Central memory CD4-positive, alpha-beta T cell (primary cell): ENCODE measurements around the gene GUF1.
"Not testable (repeated sequence)": the region's sequence is repeated elsewhere in the genome, so short reads cannot be mapped to it uniquely, and the experiment has no call there.

Experiments used
- DNase-seq: peaks from one replicate; pipeline ENCODE4 v3.0.0; 2022

The GUF1 gene

DNA sequence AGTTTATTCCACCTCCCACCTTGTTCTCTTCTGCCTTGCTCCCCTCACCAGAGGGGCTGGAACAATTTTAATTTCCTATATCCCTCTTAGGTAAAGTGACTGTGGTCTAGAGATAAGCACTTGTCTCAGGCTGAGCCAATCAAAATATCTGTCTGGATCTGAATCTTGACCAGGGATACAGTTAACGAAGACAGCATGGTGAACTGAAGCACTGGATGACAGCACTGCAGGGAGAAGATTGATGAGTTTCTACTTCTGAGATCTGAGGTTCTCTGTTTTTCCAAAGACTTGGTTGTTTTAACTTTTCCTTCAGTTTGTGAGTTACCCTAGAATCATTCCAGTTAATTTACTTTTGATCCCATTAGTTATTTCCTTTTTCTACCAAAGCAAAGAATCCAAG is 34.9 kb downstream of the GUF1 start:
- no peak for DNase-seq

- DNase-seq: no peak
Observed at GRCh38 chr4:44716597-44716996, 38.4 kb downstream of the GUF1 start.

DNA sequence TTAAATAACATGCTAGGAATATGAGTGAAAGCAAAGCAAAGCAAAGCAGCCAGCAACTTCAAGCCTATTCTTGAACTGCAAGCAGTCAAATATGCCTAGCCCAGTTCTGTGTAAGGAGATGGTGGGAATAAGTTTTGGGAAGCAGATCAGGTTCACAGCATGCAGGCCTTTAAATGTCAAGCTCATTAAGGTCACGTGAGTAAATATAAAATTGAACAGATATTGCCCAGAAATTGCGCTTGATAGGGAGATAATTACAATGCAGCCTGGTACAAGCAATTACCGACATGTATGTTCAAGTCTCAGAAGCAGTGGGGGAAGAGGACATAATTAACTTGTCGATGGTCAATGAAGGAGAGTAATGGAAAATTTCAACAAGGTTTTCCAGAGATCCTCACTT is 42.2 kb downstream of the GUF1 start:
- no peak for DNase-seq

- DNase-seq: no peak
Observed at GRCh38 chr4:44722001-44722400, 43.8 kb downstream of the GUF1 start.

DNA sequence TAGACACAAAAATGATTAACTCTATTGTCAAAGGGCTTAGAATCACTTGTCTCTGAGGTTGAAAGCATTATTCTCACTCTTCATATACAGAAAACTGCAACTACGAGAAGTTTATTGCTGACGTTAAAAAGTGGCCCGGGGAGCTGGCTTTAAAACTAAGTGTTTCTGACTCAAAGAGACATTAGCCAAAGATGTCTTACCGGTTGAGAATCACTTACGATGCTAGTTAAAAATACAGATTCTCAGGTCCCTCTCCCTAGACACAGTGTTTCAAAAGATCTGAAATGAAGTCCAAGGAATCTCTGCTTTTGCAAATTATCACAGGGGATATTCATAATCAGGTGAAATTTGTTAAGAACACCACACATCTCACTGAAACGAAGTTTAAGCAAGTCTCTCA is 46.9 kb downstream of the GUF1 start:
- no peak for DNase-seq

GRCh38 chr4:44725726-44726037 is 47.5 kb downstream of the GUF1 start:
- DNase-seq: no peak

- peak; percentile 78 for DNase-seq
Observed at GRCh38 chr4:44726038-44726871, 48.0 kb downstream of the GUF1 start, which contains the start of gene GNPDA2. TSS of gene GNPDA2 (minus strand) at chr4:44726556. CDS start at chr4:44722207, 4,349 bp downstream.

DNA sequence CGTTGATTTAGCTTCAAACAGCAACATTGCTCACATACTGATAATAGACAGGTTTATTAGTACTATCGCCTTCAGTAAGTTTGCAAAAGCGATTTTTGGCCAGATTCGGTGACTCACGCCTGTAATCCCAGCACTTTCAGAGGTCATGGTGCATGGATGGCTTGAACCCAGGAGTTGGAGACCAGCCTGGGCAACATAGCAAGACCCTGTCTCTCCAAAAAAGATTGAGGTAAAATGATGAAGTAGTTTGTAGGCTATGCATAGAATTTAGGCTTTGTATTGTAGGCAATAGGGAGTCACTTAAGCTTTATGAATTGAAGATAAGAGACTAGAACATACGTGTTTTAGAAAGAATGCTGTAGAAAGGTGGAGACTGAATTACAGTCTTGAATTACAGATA is 49.3 kb downstream of the GUF1 start:
- DNase-seq: no peak

GRCh38 chr4:44728694-44729093 is 50.5 kb downstream of the GUF1 start:
- not testable (repeated sequence) for DNase-seq

GRCh38 chr4:44736900-44737299 is 58.7 kb downstream of the GUF1 start:
- no peak for DNase-seq

GRCh38 chr4:44738615-44739014 is 60.4 kb downstream of the GUF1 start:
- no peak for DNase-seq

- DNase-seq: no peak
Observed at GRCh38 chr4:44740201-44740600, 62.0 kb downstream of the GUF1 start.
